ENCODE results near the gene RSKR.

RSKR gene

DNA sequence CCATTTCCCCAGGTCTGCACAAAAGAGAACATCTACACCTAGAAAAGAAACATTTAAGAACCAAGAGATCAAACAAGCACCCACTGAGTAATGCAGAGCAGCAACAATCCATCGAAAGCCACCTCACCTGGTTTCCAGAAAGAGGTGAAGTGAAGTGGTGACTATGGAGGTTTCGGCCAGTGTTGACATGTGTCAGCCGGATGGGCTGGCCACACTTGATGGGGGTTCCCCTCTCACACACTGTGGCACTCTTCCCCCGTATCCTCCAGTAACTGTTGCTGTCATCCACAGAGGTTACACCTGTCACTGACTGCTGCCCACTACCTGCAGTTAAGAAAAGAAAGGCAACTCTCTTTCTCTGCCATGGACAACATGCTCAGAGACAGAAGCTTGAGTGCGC lies 41.2 kb upstream of the RSKR start:
- DNase-seq (ENCODE audit: low read depth): no peak

DNA sequence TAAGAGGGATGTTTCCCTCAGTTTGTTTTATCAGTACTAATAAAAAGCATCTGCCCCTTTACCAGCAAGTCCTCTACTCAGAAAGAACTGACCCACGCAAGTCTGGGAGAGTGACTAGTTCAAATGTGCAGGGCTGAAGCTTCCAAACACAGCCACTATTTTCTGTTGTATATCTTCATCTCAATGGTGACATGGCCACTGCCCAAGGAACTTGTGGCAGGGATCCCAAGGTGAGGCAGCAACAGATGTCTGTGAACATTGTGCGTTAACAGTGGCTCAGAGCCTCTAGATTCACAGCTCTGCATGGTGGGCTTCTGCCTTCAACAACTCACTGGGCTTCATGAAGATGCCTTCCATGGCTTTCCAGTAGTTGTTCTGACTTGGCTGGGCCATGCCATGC lies 34.7 kb upstream of the RSKR start:
- no peak overlapping the region for H3K4me3 ChIP-seq (ENCODE audit: low read length)
- TF ChIP-seq CTCF (conservative IDR thresholded peaks at IDR 0.05; ENCODE audit: low read length): no peak
- no peak for DNase-seq (ENCODE audit: low read depth)

More for the DNA sequence above, 41.2 kb upstream of the RSKR start:
- TF ChIP-seq CTCF (conservative IDR thresholded peaks at IDR 0.05; ENCODE audit: low read length): no peak
- no peak overlapping the region for H3K4me3 ChIP-seq (ENCODE audit: low read length)

- no peak for DNase-seq (ENCODE audit: low read depth)
- H3K4me3 ChIP-seq (ENCODE audit: low read length): no peak overlapping the region
- no peak for TF ChIP-seq CTCF (conservative IDR thresholded peaks at IDR 0.05; ENCODE audit: low read length)
These were observed 32.2 kb upstream of the RSKR start for GRCh38 chr17:28646039-28646754.

- TF ChIP-seq CTCF (conservative IDR thresholded peaks at IDR 0.05; ENCODE audit: low read length): no peak
- peak overlapping the region; percentile 75 for H3K4me3 ChIP-seq (ENCODE audit: low read length)
- DNase-seq (ENCODE audit: low read depth): no peak
These were observed 31.6 kb upstream of the RSKR start for GRCh38 chr17:28645576-28645939.

GRCh38 chr17:28644787-28645575 lies 31.0 kb upstream of the RSKR start, which contains the start of gene BLTP2:
Gene BLTP2, minus strand, starts transcription at chr17:28645158. Its CDS starts 102 bp downstream, at chr17:28645056.
- no peak; the same call in 1 of the 2 replicates for TF ChIP-seq CTCF (conservative IDR thresholded peaks at IDR 0.05; ENCODE audit: low read length)

GRCh38 chr17:28643983-28644786 lies 30.2 kb upstream of the RSKR start:
- DNase-seq (ENCODE audit: low read depth): peak; percentile 54
- peak; percentile 58 for TF ChIP-seq CTCF (conservative IDR thresholded peaks at IDR 0.05; ENCODE audit: low read length)
- peak overlapping the region; percentile 96 for H3K4me3 ChIP-seq (ENCODE audit: low read length)

More at GRCh38 chr17:28644787-28645575, 31.0 kb upstream of the RSKR start, which contains the start of gene BLTP2:
- peak; percentile 94 for DNase-seq (ENCODE audit: low read depth)
- H3K4me3 ChIP-seq (ENCODE audit: low read length): peak within 1 kb of the TSS; percentile 96
